Kidney epithelial cell (primary cell): ENCODE results near the gene ZDHHC6. TPM values are rescaled to one million over a fixed set of nuclear protein-coding genes. Genes with fewer than 3 reads are reported as not detected.

ENCODE experiments used
- DNase-seq: peaks from one replicate; pipeline ENCODE4 v3.0.0-alpha.2; 2010; ENCODE audit warnings: low read depth
- H3K27me3 ChIP-seq: 2 replicates; pipeline ENCODE4 v1.6.0; 2011; ENCODE audit warnings: low read length; ENCODE audit not compliant: control insufficient read depth, insufficient read depth
- H3K36me3 ChIP-seq: 2 replicates; pipeline ENCODE4 v1.5.1; 2011; ENCODE audit warnings: low read length; ENCODE audit not compliant: control insufficient read depth, insufficient read depth
- H3K4me3 ChIP-seq: 2 replicates; pipeline ENCODE4 v1.5.1; 2011; ENCODE audit warnings: low read depth, mild to moderate bottlenecking, control low read depth, low read length
- total RNA-seq: library from RNA; depleted of rRNA; stranded (reverse); fragments of >200 nt; gene quantifications from 2 replicates; pipeline ENCODE4 v1.2.3, GENCODE V29; 2015
- TF ChIP-seq, protein P1 (sequence below): IDR thresholded peaks from 2 replicates; pipeline ENCODE4 v1.5.1; 2011; ENCODE audit warnings: mild to moderate bottlenecking, moderate library complexity, low read length, control low read depth, inconsistent platforms; ENCODE audit not compliant: insufficient read depth, poor library complexity, severe bottlenecking

Gene ZDHHC6
- total RNA-seq, 1 donor from 2014 or later: 21.8 TPM

DNA sequence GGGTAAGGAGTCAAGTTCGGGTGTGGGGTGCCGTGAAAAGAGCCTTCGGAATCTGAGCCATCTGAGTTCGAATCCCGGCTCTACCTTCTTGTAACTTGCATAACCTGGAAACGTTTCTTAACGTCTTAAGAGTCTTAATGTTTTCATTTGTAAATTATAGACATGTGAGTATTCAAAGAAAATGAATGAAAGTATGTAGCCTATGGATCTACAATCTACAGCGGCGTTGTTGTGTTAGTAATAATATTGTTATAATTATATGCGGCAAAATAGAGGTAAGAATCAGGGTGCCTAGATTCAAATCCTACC, 860 bp upstream of the ZDHHC6 start:
- Histone ChIP-seq H3K36me3 (no peaks in the 10 kb centered on the region), H3K4me3 (peak overlapping the region; percentile 78), H3K27me3 (no peaks in the 10 kb centered on the region)
- TF ChIP-seq, protein P1, sequence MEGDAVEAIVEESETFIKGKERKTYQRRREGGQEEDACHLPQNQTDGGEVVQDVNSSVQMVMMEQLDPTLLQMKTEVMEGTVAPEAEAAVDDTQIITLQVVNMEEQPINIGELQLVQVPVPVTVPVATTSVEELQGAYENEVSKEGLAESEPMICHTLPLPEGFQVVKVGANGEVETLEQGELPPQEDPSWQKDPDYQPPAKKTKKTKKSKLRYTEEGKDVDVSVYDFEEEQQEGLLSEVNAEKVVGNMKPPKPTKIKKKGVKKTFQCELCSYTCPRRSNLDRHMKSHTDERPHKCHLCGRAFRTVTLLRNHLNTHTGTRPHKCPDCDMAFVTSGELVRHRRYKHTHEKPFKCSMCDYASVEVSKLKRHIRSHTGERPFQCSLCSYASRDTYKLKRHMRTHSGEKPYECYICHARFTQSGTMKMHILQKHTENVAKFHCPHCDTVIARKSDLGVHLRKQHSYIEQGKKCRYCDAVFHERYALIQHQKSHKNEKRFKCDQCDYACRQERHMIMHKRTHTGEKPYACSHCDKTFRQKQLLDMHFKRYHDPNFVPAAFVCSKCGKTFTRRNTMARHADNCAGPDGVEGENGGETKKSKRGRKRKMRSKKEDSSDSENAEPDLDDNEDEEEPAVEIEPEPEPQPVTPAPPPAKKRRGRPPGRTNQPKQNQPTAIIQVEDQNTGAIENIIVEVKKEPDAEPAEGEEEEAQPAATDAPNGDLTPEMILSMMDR: no peak
- DNase-seq: no peak

DNA sequence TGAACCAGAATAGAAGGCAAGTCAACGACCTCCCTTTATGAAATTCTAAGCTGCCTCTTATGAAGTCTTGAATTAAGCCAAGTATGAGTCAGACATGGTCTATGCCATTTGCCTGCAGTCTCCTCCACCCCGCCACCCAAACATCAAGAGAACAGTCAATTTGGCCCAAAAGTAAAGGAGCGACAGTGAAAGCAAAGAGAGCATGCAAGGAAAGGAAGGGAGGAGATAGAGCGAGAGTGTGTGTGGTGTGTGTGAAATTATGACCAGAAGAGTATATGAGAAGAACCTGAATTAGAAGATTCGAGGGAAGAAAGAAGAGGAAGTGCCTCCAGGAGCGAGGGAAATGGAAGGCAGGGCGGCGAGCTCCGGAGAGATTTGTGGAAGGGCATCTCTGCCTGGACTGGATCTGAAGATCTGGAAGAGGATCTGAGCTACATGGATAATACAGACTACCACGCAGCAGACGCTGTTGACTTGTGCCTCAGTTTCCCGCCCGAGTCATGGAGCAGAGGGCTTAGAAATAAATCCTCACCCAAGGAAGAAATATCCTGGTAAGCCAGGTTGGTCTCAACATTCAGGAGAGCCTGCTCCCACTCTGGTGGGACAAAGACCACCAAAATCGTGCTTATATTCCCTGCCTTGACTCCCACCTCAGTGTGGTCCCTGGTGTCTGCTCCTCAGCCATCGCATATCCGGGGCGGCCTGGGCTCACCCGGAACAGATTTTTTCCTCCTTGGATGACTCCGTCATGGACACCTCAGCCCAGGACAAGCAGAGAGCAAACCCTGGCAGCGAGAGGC, 459 bp downstream of the ZDHHC6 start:
- Histone ChIP-seq H3K4me3 (peak overlapping the region; percentile 78), H3K36me3 (no peaks in the 10 kb centered on the region), H3K27me3 (no peaks in the 10 kb centered on the region)
- TF ChIP-seq, protein P1: no peak
- no peak for DNase-seq

DNA sequence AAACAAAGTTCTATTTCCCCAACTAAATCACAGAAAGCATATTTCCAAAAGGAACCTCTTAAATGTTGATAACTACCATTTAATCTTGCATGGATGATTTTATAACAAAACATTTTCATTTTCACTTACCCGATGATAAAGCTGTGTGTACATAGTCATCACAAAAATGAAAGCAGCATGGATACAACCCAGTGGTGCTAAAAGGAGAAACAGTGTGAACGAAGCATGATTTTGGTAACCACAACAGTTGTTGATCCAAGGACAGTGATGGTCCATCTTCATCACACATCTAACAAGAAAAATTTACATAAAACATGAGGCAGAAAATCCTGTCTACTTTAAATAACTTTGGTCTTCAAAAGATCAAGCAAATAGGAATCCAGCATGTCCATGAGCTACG, 4.7 kb downstream of the ZDHHC6 start:
- TF ChIP-seq, protein P1: no peak
- Histone ChIP-seq H3K27me3 (no peaks in the 10 kb centered on the region), H3K36me3 (no peaks in the 10 kb centered on the region), H3K4me3 (no peak overlapping the region)
- no peak for DNase-seq

DNA sequence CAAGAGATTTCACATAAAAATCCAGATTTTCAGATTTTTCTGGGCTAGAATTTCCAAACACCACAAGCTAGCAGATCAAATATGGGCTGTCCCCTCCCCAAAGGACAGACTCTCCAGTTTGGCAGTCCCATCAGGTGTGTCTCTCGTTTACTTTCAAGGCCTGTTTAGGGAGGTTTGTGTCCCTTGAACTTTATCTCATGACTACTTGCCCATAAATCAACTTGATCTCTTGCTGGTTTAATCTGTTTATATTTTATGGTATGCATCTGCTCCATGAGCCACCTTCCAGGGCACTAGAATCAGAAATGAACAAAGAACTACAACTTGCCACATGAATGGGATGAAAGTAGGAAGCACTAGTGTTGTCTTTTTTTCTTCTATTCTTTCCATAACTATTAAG, 5.2 kb downstream of the ZDHHC6 start:
- H3K4me3 ChIP-seq: no peak overlapping the region
- TF ChIP-seq, protein P1: no peak
- DNase-seq: no peak
- no peaks in the 10 kb centered on the region for H3K27me3 ChIP-seq
- no peaks in the 10 kb centered on the region for H3K36me3 ChIP-seq

DNA sequence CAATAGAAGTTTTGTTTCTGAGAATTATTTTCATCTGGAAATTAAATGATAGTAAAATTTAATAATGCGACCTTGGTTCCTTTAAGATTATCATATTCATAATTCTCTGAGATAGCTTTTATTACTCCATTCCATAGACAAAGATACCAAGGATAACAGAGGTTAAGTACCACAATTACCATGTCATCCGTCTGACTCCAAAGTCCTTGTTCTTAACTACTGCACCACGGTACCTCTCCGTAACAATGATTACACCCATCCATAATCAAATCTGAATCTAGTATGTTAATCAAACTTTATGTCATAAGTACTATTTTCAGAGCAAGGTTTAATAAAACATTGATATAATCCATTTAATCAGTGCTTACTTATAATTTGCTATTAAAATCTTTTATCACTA, 8.4 kb downstream of the ZDHHC6 start:
- no peaks in the 10 kb centered on the region for H3K27me3 ChIP-seq
- TF ChIP-seq, protein P1: no peak
- H3K36me3 ChIP-seq: no peaks in the 10 kb centered on the region
- DNase-seq: no peak
- no peak overlapping the region for H3K4me3 ChIP-seq
